ENCODE measurements around the gene RAD18.

DNA sequence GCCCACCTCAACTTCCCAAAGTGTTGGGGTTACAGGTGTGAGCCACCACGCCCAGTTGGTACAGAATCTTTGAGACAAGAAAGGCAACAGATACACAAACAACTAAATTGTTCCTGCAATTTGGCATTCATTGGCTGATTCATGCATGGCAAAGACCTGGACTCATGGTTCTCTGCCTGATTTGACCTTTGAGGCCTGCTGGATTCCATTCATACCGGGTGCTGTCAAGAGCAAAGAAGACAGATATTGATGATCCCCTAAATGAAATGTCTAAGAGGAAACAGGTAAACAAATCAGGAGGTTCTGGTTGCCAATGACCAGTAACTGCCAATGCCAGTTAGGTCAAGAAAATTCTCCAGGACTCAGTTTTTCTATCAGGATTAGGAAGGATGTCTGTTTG is 43.9 kb upstream of the RAD18 start:
- TF ChIP-seq, protein P1, sequence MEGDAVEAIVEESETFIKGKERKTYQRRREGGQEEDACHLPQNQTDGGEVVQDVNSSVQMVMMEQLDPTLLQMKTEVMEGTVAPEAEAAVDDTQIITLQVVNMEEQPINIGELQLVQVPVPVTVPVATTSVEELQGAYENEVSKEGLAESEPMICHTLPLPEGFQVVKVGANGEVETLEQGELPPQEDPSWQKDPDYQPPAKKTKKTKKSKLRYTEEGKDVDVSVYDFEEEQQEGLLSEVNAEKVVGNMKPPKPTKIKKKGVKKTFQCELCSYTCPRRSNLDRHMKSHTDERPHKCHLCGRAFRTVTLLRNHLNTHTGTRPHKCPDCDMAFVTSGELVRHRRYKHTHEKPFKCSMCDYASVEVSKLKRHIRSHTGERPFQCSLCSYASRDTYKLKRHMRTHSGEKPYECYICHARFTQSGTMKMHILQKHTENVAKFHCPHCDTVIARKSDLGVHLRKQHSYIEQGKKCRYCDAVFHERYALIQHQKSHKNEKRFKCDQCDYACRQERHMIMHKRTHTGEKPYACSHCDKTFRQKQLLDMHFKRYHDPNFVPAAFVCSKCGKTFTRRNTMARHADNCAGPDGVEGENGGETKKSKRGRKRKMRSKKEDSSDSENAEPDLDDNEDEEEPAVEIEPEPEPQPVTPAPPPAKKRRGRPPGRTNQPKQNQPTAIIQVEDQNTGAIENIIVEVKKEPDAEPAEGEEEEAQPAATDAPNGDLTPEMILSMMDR (IDR thresholded peaks at IDR 0.05), result no peak
- TF ChIP-seq EZH2 (IDR thresholded peaks at IDR 0.05; ENCODE audit: borderline replicate concordance, insufficient read depth, low read depth, low read length, poor library complexity, severe bottlenecking), result no peak
